GM23338 (cell line): ENCODE measurements around the gene PXDN. TPM values are rescaled to one million over a fixed set of nuclear protein-coding genes. Genes with fewer than 3 reads are reported as not detected.
"Not testable (repeated sequence)": the region's sequence is repeated elsewhere in the genome, so short reads cannot be mapped to it uniquely, and the experiment has no call there.

Source experiments
- ATAC-seq: fragments of 200-7000 bp; cut with Tn5 transposase; 3 replicates; pipeline ENCODE4 v1.9.1; 2020
- DNase-seq: peaks from one replicate; pipeline ENCODE4 v3.0.0-alpha.2; 2015; ENCODE audit warnings: low spot score
- H2AFZ ChIP-seq: fragments of 200-600 bp; sonication (generic); 2 replicates; pipeline ENCODE4 v1.8.0; 2016; ENCODE audit warnings: antibody characterized with exemption, mild to moderate bottlenecking, moderate library complexity
- H3F3A ChIP-seq: fragments of 200-600 bp; sonication (generic); replicated peaks from 2 replicates; pipeline ENCODE4 v1.8.0; 2017; ENCODE audit warnings: antibody characterized with exemption, mixed run types, low read depth
- H3K27ac ChIP-seq: fragments of 200-600 bp; sonication (generic); 2 replicates; pipeline ENCODE4 v1.6.1; 2016; ENCODE audit warnings: low read depth
- H3K27me3 ChIP-seq: fragments of 200-600 bp; sonication (generic); 2 replicates; pipeline ENCODE4 v1.8.0; 2016; ENCODE audit warnings: mild to moderate bottlenecking, mixed run types, moderate library complexity; ENCODE audit not compliant: insufficient read depth
- H3K36me3 ChIP-seq: fragments of 200-600 bp; sonication (generic); 2 replicates; pipeline ENCODE4 v1.8.0; 2016; ENCODE audit warnings: mild to moderate bottlenecking; ENCODE audit not compliant: insufficient read depth
- H3K4me1 ChIP-seq: fragments of 200-600 bp; sonication (generic); 2 replicates; pipeline ENCODE4 v1.8.0; 2016; ENCODE audit warnings: mild to moderate bottlenecking, moderate library complexity; ENCODE audit not compliant: insufficient read depth
- H3K4me2 ChIP-seq: fragments of 200-600 bp; sonication (generic); 2 replicates; pipeline ENCODE4 v1.7.1; 2017; ENCODE audit warnings: mixed run types
- H3K4me3 ChIP-seq: fragments of 200-600 bp; sonication (generic); 2 replicates; pipeline ENCODE4 v1.6.1; 2016; ENCODE audit warnings: mixed run types
- H3K79me2 ChIP-seq: fragments of 200-600 bp; sonication (generic); replicated peaks from 2 replicates; pipeline ENCODE4 v1.8.0; 2017; ENCODE audit warnings: mild to moderate bottlenecking; ENCODE audit not compliant: insufficient read depth
- H3K9me2 ChIP-seq: fragments of 200-600 bp; sonication (generic); 2 replicates; pipeline ENCODE4 v1.8.0; 2017; ENCODE audit not compliant: insufficient read depth
- H4K20me1 ChIP-seq: fragments of 200-600 bp; sonication (generic); replicated peaks from 2 replicates; pipeline ENCODE4 v1.8.0; 2017; ENCODE audit warnings: mild to moderate bottlenecking; ENCODE audit not compliant: insufficient read depth
- H3K27ac Mint-ChIP-seq: 2 replicates; pipeline ENCODE4 v1.8.0; 2020; ENCODE audit warnings: inconsistent platforms, mild to moderate bottlenecking, moderate library complexity, mixed read lengths
- H3K27me3 Mint-ChIP-seq: 3 replicates; pipeline ENCODE4 v1.8.0; 2022; ENCODE audit warnings: low read depth, mild to moderate bottlenecking, moderate library complexity, mixed read lengths, inconsistent platforms; ENCODE audit not compliant: insufficient read depth, poor library complexity
- H3K36me3 Mint-ChIP-seq: 3 replicates; pipeline ENCODE4 v1.8.0; 2021; ENCODE audit warnings: low read depth, mild to moderate bottlenecking, inconsistent platforms, moderate library complexity, mixed read lengths
- H3K4me1 Mint-ChIP-seq: 3 replicates; pipeline ENCODE4 v1.8.0; 2020; ENCODE audit warnings: mild to moderate bottlenecking, inconsistent platforms, mixed read lengths
- H3K4me3 Mint-ChIP-seq: 3 replicates; pipeline ENCODE4 v1.8.0; 2021; ENCODE audit warnings: moderate library complexity, mild to moderate bottlenecking, inconsistent platforms, mixed read lengths
- H3K9me3 Mint-ChIP-seq: 3 replicates; pipeline ENCODE4 v1.8.0; 2020; ENCODE audit warnings: moderate library complexity, mild to moderate bottlenecking, inconsistent platforms, mixed read lengths
- CTCF ChIP-seq, 2 experiments: fragments of 200-600 bp in 1 of 2; sonication (generic) in 1 of 2; conservative IDR thresholded peaks; 2 replicates each; pipeline versions ENCODE4 v1.5.1 to v1.6.1; 2016 to 2017; ENCODE audit warnings: antibody characterized with exemption in 2 of 2, low read depth in 2 of 2, mild to moderate bottlenecking in 2 of 2, moderate library complexity in 1 of 2
- EZH2phosphoT487 ChIP-seq: fragments of 200-600 bp; sonication (generic); IDR thresholded peaks from one replicate; pipeline ENCODE4 v1.8.1; 2018; ENCODE audit warnings: antibody characterized with exemption; ENCODE audit not compliant: unreplicated experiment
- JUNB ChIP-seq: IDR thresholded peaks from one replicate; pipeline ENCODE4 v1.6.1; 2016; ENCODE audit warnings: antibody characterized with exemption; ENCODE audit not compliant: unreplicated experiment
- NANOG ChIP-seq: IDR thresholded peaks from 2 replicates; pipeline ENCODE4 v1.6.1; 2016; ENCODE audit warnings: antibody characterized with exemption, borderline replicate concordance
- POLR2AphosphoS5 ChIP-seq: IDR thresholded peaks from 2 replicates; pipeline ENCODE4 v1.6.1; 2016; ENCODE audit warnings: antibody characterized with exemption, low read depth
- ZNF462 ChIP-seq: fragments of 250-450 bp; sonication (Bioruptor Pico); IDR thresholded peaks from 2 replicates; pipeline ENCODE4 v1.5.0; 2020; ENCODE audit warnings: mild to moderate bottlenecking, moderate library complexity
- polyA plus RNA-seq: library from polyadenylated mRNA; unstranded; fragments of >200 nt; fragmentation: Nextera tagmentation; extraction: Ambion mirVana; gene quantifications from 2 replicates; pipeline ENCODE4 v1.2.1, GENCODE V29; 2016
- total RNA-seq: library from RNA; depleted of rRNA; stranded (reverse); fragments of >200 nt; shearing (Covaris generic); gene quantifications from 2 replicates; pipeline ENCODE4 v1.2.3, GENCODE V29; 2014

Gene PXDN
- total and polyA plus RNA-seq, 2 experiments from 2014 or later, result 42.2 to 225 TPM

- not testable (repeated sequence) for H3K27me3 Mint-ChIP-seq, H3K36me3 Mint-ChIP-seq, H4K20me1 ChIP-seq, H2AFZ ChIP-seq, ATAC-seq, H3K9me3 Mint-ChIP-seq, H3K4me2 ChIP-seq, H3K4me3 Mint-ChIP-seq, H3K4me3 ChIP-seq, H3K9me2 ChIP-seq, H3K27ac ChIP-seq, H3K36me3 ChIP-seq, H3K27ac Mint-ChIP-seq, DNase-seq, H3K27me3 ChIP-seq, H3F3A ChIP-seq
- H3K79me2 ChIP-seq, result peaks cover 81% of the 10 kb centered on the region
- H3K4me1 ChIP-seq, result peaks cover 17% of the 10 kb centered on the region
- peaks cover 44% of the 10 kb centered on the region for H3K4me1 Mint-ChIP-seq
These were observed 28.4 kb downstream of the PXDN start for GRCh38 chr2:1716014-1716305.

- Mint-ChIP-seq H3K27ac (peak overlapping the region; percentile 47), H3K27me3 (peaks cover 5% of the 10 kb centered on the region), H3K4me1 (peaks cover 39% of the 10 kb centered on the region), H3K36me3 (no peaks in the 10 kb centered on the region; the same call in 2 of the 3 replicates), H3K9me3 (no peaks in the 10 kb centered on the region), H3K4me3 (no peak overlapping the region)
- H3K36me3 ChIP-seq, result no peaks in the 10 kb centered on the region
- H3K27ac ChIP-seq, result no peak overlapping the region
- TF ChIP-seq CTCF (conservative IDR thresholded peaks at IDR 0.05; ENCODE audit: low read depth in 2 of 2), result no peak
- H3K27me3 ChIP-seq, result no peaks in the 10 kb centered on the region
- peaks cover 7% of the 10 kb centered on the region; the same call in 1 of the 2 replicates for H4K20me1 ChIP-seq
- no peaks in the 10 kb centered on the region for H3F3A ChIP-seq
- H3K79me2 ChIP-seq, result peaks cover 76% of the 10 kb centered on the region
- H2AFZ ChIP-seq, result no peak overlapping the region
- DNase-seq, result no peak
- H3K4me1 ChIP-seq, result peaks cover 17% of the 10 kb centered on the region
- ATAC-seq, result no peak
- H3K4me3 ChIP-seq, result no peak overlapping the region
- H3K9me2 ChIP-seq, result 0 out of 2 replicates have a peak, but pooled peaks cover 4% of the 10 kb centered on the region
- no peak overlapping the region for H3K4me2 ChIP-seq
These were observed 28.9 kb downstream of the PXDN start for GRCh38 chr2:1715184-1716013.

DNA sequence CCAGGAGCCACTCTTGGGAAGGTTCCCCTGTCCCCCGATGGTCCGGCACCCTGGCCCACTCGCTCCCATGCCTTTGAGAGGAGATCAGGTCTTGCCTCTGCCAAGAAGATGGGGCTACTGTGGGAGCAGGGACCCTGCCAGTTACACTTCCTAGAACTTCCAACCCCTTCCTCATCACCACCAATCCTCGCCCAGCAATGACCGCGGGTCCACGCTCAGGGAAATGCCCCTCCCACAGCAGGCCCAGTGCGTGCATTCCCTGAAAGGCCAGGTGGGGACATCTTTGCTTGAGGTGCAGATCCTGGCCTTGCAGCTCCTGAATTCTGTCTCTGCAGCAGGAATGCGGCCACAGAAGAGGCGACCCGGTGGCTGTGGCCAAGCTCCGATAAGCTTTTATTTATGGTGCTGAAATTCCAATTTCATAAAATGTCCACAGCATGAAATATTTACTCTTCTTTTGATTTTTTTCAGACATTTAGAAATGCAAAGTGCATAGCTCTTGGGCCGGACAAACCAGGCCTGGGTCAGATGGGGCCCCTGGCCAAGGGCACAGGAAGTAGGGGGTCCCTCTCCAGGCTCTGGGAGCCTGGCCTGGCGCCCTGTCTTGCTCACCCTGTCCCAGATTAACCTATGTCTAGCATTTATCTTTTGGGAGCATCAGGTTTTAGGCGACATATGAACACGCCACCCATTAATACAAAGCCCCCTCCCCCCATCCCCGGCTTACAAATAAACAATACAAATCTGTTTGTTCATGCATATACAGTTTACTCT lies 29.8 kb downstream of the PXDN start:
- Histone ChIP-seq H3K27me3 (no peaks in the 10 kb centered on the region), H3F3A (no peaks in the 10 kb centered on the region; the same call in 1 of the 2 replicates), H3K4me1 (peaks cover 20% of the 10 kb centered on the region), H4K20me1 (peaks cover 7% of the 10 kb centered on the region; the same call in 1 of the 2 replicates), H3K36me3 (no peaks in the 10 kb centered on the region), H3K4me2 (0 out of 2 replicates have a peak overlapping the region, but pooled peaks have one; percentile 4), H2AFZ (no peak overlapping the region), H3K4me3 (no peak overlapping the region), H3K27ac (no peak overlapping the region), H3K79me2 (peaks cover 74% of the 10 kb centered on the region), H3K9me2 (0 out of 2 replicates have a peak, but pooled peaks cover 4% of the 10 kb centered on the region)
- H3K27me3 Mint-ChIP-seq, result peaks cover 5% of the 10 kb centered on the region
- ATAC-seq (peak; percentile 31; the same call in 2 of the 3 replicates), DNase-seq (no peak)
- H3K9me3 Mint-ChIP-seq, result no peaks in the 10 kb centered on the region
- peaks cover 40% of the 10 kb centered on the region for H3K4me1 Mint-ChIP-seq
- peaks cover 4% of the 10 kb centered on the region; the same call in 1 of the 3 replicates for H3K36me3 Mint-ChIP-seq
- H3K27ac Mint-ChIP-seq, result no peak overlapping the region; the same call in 1 of the 2 replicates
- H3K4me3 Mint-ChIP-seq, result no peak overlapping the region
- TF ChIP-seq JUNB (no peak), EZH2phosphoT487 (no peak), NANOG (no peak), POLR2AphosphoS5 (no peak), ZNF462 (CRISPR knock-in tag) (no peak)
